Heart left ventricle (tissue), 13 donors: Measurements from ENCODE around the gene DUSP10.

Experiments
- CTCF ChIP-seq, 12 donors: fragments of 200-600 bp; sonication (generic) in 4 of 12; IDR thresholded peaks; one replicate each; pipeline versions ENCODE4 v1.5.0 to v1.8.0; 2018 to 2022; ENCODE audit warnings: antibody characterized with exemption in 12 of 12, mild to moderate bottlenecking in 5 of 12
- POLR2A ChIP-seq, 2 donors: fragments of 450-650 bp; IDR thresholded peaks; one replicate each; pipeline ENCODE4 v1.6.1; 2017; ENCODE audit warnings: antibody characterized with exemption in 2 of 2, mild to moderate bottlenecking in 2 of 2, moderate library complexity in 2 of 2
- donor health status: ischemic (EF 13 %, LVEDD 7.1; RV severe dilation, severe dysfunction).
- donor health status: DM: no; HTN: yes; CAD: no.
- donor health status: DM: no; HTN: no; CAD: no.
- donor health status: ischemic (EF 25% LVEDD 6.9; RV normal size, moderate dysfunction).
- donor health status: ischemic (EF 25% LVEDD 5.7; RV mildly dilated, moderate dysfunction).
- donor health status: ischemic (EF 35%, LVEDD 5.7; RV mildly dilated, moderate dysfunction).
- donor health status: nonischemic (EF 11% LVEDD 7.7; RV severe dilation, severe dysfunction).
- donor health status: DM: yes; HTN: yes; CAD: no.
- donor health status: PGD.
- donor health status: ischemic (EF 29% LVEDD 5.4; RV normal size, mild dysfunction).
- donor health status: nonischemic (EF 23%, LVEDD 6.1; RV moderate dilation, normal function).

GRCh38 chr1:221778535-221779142 lies 36.8 kb upstream of the DUSP10 start:
- no peak for TF ChIP-seq CTCF (IDR thresholded peaks at IDR 0.05)
- no peak for TF ChIP-seq POLR2A (IDR thresholded peaks at IDR 0.05)
